ENCODE measurements around the gene NDUFS6.

Gene NDUFS6

GRCh38 chr5:1765880-1766235 is 35.3 kb upstream of the NDUFS6 start:
- DNase-seq: no peak

- no peak for DNase-seq
Observed at GRCh38 chr5:1767524-1768282, 33.5 kb upstream of the NDUFS6 start.

- DNase-seq: no peak
Observed at GRCh38 chr5:1768283-1769000, 32.8 kb upstream of the NDUFS6 start.

GRCh38 chr5:1769017-1769640 is 32.1 kb upstream of the NDUFS6 start:
- DNase-seq: no peak

- DNase-seq: no peak
Observed at GRCh38 chr5:1769752-1770442, 31.3 kb upstream of the NDUFS6 start.

- DNase-seq: no peak
Observed at GRCh38 chr5:1770443-1770802, 30.8 kb upstream of the NDUFS6 start.

GRCh38 chr5:1771149-1772065 is 29.8 kb upstream of the NDUFS6 start:
- DNase-seq: no peak

GRCh38 chr5:1772634-1773033 is 28.6 kb upstream of the NDUFS6 start:
- DNase-seq: no peak

GRCh38 chr5:1776831-1777230 is 24.4 kb upstream of the NDUFS6 start:
- DNase-seq: no peak

- DNase-seq: no peak
Observed at GRCh38 chr5:1777281-1778137, 23.7 kb upstream of the NDUFS6 start.

GRCh38 chr5:1778138-1779020 is 22.8 kb upstream of the NDUFS6 start:
- DNase-seq: no peak

- no peak for DNase-seq
Observed at GRCh38 chr5:1779021-1779680, 22.1 kb upstream of the NDUFS6 start.

GRCh38 chr5:1779782-1780613 is 21.2 kb upstream of the NDUFS6 start:
- no peak for DNase-seq

- no peak for DNase-seq
Observed at GRCh38 chr5:1780614-1780930, 20.6 kb upstream of the NDUFS6 start.

GRCh38 chr5:1781107-1781506 is 20.1 kb upstream of the NDUFS6 start:
- no peak for DNase-seq

- no peak for DNase-seq
Observed at GRCh38 chr5:1781726-1782384, 19.4 kb upstream of the NDUFS6 start.

GRCh38 chr5:1782385-1783215 is 18.6 kb upstream of the NDUFS6 start:
- DNase-seq: no peak

- DNase-seq: no peak
Observed at GRCh38 chr5:1783216-1783554, 18.0 kb upstream of the NDUFS6 start.

Measured in T-helper 9 cell (primary cell).